HEK293 (cell line): ENCODE measurements around the gene ARFGAP1.

ENCODE experiments used
- ZBTB10 ChIP-seq: fragments of 450-650 bp; formaldehyde crosslinking; IDR thresholded peaks from 2 replicates; pipeline ENCODE4 v1.5.1; 2016; ENCODE audit warnings: missing biosample characterization, missing genetic modification characterization
- ZXDB ChIP-seq: fragments of 450-650 bp; formaldehyde crosslinking; IDR thresholded peaks from 2 replicates; pipeline ENCODE4 v1.5.1; 2016; ENCODE audit warnings: missing biosample characterization, missing genetic modification characterization
- TF ChIP-seq, protein P1 (sequence below): fragments of 450-650 bp; formaldehyde crosslinking; IDR thresholded peaks from 2 replicates; pipeline ENCODE4 v1.5.1; 2016; ENCODE audit warnings: missing biosample characterization, missing genetic modification characterization
- TF ChIP-seq, protein P2 (sequence below): fragments of 450-650 bp; formaldehyde crosslinking; IDR thresholded peaks from 2 replicates; pipeline ENCODE4 v1.5.1; 2017; ENCODE audit warnings: missing biosample characterization, mild to moderate bottlenecking, missing genetic modification characterization, moderate library complexity

- TF ChIP-seq ZBTB10 (tag by site-specific recombination) (no peak), ZXDB (tag by site-specific recombination) (no peak)
- TF ChIP-seq, protein P1, sequence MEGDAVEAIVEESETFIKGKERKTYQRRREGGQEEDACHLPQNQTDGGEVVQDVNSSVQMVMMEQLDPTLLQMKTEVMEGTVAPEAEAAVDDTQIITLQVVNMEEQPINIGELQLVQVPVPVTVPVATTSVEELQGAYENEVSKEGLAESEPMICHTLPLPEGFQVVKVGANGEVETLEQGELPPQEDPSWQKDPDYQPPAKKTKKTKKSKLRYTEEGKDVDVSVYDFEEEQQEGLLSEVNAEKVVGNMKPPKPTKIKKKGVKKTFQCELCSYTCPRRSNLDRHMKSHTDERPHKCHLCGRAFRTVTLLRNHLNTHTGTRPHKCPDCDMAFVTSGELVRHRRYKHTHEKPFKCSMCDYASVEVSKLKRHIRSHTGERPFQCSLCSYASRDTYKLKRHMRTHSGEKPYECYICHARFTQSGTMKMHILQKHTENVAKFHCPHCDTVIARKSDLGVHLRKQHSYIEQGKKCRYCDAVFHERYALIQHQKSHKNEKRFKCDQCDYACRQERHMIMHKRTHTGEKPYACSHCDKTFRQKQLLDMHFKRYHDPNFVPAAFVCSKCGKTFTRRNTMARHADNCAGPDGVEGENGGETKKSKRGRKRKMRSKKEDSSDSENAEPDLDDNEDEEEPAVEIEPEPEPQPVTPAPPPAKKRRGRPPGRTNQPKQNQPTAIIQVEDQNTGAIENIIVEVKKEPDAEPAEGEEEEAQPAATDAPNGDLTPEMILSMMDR (tag by site-specific recombination): no peak
- TF ChIP-seq, protein P2, sequence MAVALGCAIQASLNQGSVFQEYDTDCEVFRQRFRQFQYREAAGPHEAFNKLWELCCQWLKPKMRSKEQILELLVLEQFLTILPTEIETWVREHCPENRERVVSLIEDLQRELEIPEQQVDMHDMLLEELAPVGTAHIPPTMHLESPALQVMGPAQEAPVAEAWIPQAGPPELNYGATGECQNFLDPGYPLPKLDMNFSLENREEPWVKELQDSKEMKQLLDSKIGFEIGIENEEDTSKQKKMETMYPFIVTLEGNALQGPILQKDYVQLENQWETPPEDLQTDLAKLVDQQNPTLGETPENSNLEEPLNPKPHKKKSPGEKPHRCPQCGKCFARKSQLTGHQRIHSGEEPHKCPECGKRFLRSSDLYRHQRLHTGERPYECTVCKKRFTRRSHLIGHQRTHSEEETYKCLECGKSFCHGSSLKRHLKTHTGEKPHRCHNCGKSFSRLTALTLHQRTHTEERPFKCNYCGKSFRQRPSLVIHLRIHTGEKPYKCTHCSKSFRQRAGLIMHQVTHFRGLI (tag by site-specific recombination): no peak
Observed at GRCh38 chr20:63307538-63308217, 35.1 kb downstream of the ARFGAP1 start.
